Activated CD8-positive, alpha-beta memory T cell treated with anti-CD3 and anti-CD28 coated beads, Interleukin-2, amount 10 ng/mL, durations not matched to agents 7 days and 5 days (primary cell): Measurements from ENCODE around the gene TMPRSS12. TPM values are rescaled to one million over a fixed set of nuclear protein-coding genes. Genes with fewer than 3 reads are reported as not detected.
"Not testable (repeated sequence)": the region's sequence is repeated elsewhere in the genome, so short reads cannot be mapped to it uniquely, and the experiment has no call there.

ENCODE experiments used
- ATAC-seq: fragments of 150-1000 bp; cut with Tn5 transposase; one replicate; pipeline ENCODE4 v1.10.0; 2021; ENCODE audit warnings: moderate library complexity
- CTCF ChIA-PET: fragments of 350-600 bp; sonication (Branson Sonifier 250); formaldehyde crosslinking; loops from one replicate; lab custom pipeline; 2021; ENCODE audit warnings: antibody characterized with exemption; lab: Charles Lee
- DNase-seq: peaks from one replicate; pipeline ENCODE4 v3.0.0-alpha.2; 2020
- H3K27ac Mint-ChIP-seq: one replicate; pipeline ENCODE4 v1.8.0; 2021; ENCODE audit warnings: mild to moderate bottlenecking, mixed read lengths
- H3K27me3 Mint-ChIP-seq: one replicate; pipeline ENCODE4 v1.8.0; 2021; ENCODE audit warnings: mixed read lengths
- H3K36me3 Mint-ChIP-seq: one replicate; pipeline ENCODE4 v1.8.0; 2021; ENCODE audit warnings: mild to moderate bottlenecking, mixed read lengths
- H3K4me1 Mint-ChIP-seq: one replicate; pipeline ENCODE4 v1.8.0; 2021; ENCODE audit warnings: mixed read lengths
- H3K4me3 Mint-ChIP-seq: one replicate; pipeline ENCODE4 v1.8.0; 2021; ENCODE audit warnings: mild to moderate bottlenecking, moderate library complexity, mixed read lengths
- H3K9me3 Mint-ChIP-seq: one replicate; pipeline ENCODE4 v1.8.0; 2022; ENCODE audit warnings: low read depth, mixed read lengths
- total RNA-seq, 2 experiments: library from RNA; stranded (reverse); gene quantifications; one replicate each; pipeline ENCODE4 v1.2.3, GENCODE V29; 2021

The TMPRSS12 gene
- total RNA-seq, 2 experiments from 2014 or later = not detected

DNA sequence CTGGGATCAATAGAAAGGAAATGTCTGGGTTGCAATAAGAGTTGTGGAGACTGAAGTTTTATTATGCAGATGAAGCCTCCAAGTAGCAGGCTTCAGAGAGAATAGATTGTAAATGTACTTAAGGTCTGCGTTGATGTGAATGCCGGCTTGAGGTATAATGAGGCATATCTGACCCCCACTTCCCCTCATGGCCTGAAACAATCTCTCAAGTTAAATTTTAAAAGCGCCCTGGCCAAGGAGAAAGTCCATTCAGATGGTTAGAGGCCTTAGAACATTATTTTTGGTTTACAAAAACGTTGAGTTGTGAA lies 81.4 kb downstream of the TMPRSS12 start:
- DNase-seq = no peak
- Mint-ChIP-seq H3K36me3 (peaks cover 1% of the 10 kb centered on the region), H3K27ac (peak overlapping the region; percentile 82), H3K4me1 (peaks cover 46% of the 10 kb centered on the region), H3K4me3 (peak overlapping the region; percentile 72), H3K27me3 (no peaks in the 10 kb centered on the region), H3K9me3 (no peaks in the 10 kb centered on the region)
- CTCF ChIA-PET = interaction anchor here (0.9 to 1.7 kb wide), 4 partner anchors 10 to 104 kb away, joined by 3 to 5 read pairs (median 3); partner anchors contain the start of gene SLC11A2
- ATAC-seq = peak; percentile 26

DNA sequence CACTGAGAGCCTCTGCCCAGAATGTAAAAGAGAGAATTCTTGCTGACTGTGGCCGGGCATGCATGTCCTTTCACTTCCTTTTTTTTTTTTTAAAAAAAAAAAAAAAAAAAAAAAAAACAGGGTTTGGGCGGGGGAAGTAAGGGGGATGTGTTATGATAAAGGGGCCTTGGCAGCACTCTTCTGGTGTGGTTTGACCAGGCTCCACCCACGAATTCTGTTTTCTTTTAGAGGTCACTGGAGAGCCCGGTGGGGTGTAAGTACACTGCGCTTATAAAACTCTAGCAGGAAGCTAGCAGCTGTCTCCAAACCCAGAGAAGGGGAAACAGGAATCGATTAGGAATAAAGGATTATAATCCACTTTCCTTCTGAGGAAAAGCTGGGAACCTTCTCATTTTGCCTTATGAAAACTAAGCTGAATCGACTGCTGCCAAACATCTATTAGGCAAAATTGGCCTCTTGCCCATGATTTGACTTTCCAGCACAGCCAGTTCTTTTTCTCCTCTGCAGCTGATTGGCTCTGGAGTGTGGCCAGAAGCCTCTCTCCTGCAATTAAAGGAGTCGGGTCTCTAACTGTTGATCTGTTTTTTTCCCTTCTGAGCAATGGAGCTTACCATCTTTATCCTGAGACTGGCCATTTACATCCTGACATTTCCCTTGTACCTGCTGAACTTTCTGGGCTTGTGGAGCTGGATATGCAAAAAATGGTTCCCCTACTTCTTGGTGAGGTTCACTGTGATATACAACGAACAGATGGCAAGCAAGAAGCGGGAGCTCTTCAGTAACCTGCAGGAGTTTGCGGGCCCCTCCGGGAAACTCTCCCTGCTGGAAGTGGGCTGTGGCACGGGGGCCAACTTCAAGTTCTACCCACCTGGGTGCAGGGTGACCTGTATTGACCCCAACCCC lies 82.0 kb downstream of the TMPRSS12 start:
- Mint-ChIP-seq H3K27me3 (no peaks in the 10 kb centered on the region), H3K36me3 (peaks cover 1% of the 10 kb centered on the region), H3K9me3 (no peaks in the 10 kb centered on the region), H3K4me1 (peaks cover 44% of the 10 kb centered on the region), H3K27ac (peak overlapping the region; percentile 82), H3K4me3 (peak overlapping the region; percentile 72)
- ATAC-seq (peak; percentile 94), DNase-seq (peak; percentile 81)
- CTCF ChIA-PET = interaction anchor here (1.1 to 1.7 kb wide), 6 partner anchors 10 to 417 kb away, joined by 3 to 7 read pairs (median 5); no protein-coding TSS in a partner anchor

DNA sequence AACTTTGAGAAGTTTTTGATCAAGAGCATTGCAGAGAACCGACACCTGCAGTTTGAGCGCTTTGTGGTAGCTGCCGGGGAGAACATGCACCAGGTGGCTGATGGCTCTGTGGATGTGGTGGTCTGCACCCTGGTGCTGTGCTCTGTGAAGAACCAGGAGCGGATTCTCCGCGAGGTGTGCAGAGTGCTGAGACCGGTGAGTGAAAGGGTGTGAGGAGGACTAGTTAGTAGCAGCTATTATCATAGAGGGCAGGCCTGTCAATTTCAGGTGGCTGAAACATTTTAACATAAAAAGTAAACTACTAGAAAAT lies 82.6 kb downstream of the TMPRSS12 start:
- Mint-ChIP-seq H3K27ac (peak overlapping the region; percentile 82), H3K4me1 (peaks cover 44% of the 10 kb centered on the region), H3K4me3 (peak overlapping the region; percentile 72), H3K36me3 (peaks cover 3% of the 10 kb centered on the region), H3K27me3 (no peaks in the 10 kb centered on the region), H3K9me3 (no peaks in the 10 kb centered on the region)
- CTCF ChIA-PET = interaction anchor here (1.4 to 1.7 kb wide), 4 partner anchors 100 to 416 kb away, joined by 4 to 7 read pairs (median 6); no protein-coding TSS in a partner anchor
- peak; percentile 43 for DNase-seq
- peak; percentile 28 for ATAC-seq

DNA sequence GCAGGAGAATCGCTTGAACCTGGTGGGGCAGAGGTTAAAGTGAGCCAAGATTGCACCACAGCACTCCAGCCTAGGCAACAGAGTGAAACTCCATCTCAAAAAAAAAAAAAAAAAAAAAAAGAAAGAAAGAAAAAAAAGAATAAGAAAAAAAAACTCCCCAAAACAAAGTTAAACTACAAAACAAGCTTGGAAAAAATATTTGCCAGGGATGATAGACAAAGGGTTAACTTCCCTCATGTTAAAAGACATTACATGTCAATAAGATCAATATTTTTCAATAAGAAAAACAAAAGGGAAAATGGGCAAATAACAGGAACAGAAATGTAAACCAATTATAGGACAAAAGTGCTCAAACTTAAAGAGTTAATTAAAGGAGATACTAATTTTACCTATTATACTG lies 83.2 kb downstream of the TMPRSS12 start:
- no peak for ATAC-seq
- Mint-ChIP-seq H3K27me3 (no peaks in the 10 kb centered on the region), H3K4me3 (peak overlapping the region; percentile 39), H3K9me3 (no peaks in the 10 kb centered on the region), H3K4me1 (peaks cover 44% of the 10 kb centered on the region), H3K36me3 (peaks cover 7% of the 10 kb centered on the region), H3K27ac (no peak overlapping the region)
- no peak for DNase-seq
- CTCF ChIA-PET = interaction anchor here (0.7 to 1.7 kb wide), 5 partner anchors 12 to 415 kb away, joined by 4 to 7 read pairs (median 5); no protein-coding TSS in a partner anchor

DNA sequence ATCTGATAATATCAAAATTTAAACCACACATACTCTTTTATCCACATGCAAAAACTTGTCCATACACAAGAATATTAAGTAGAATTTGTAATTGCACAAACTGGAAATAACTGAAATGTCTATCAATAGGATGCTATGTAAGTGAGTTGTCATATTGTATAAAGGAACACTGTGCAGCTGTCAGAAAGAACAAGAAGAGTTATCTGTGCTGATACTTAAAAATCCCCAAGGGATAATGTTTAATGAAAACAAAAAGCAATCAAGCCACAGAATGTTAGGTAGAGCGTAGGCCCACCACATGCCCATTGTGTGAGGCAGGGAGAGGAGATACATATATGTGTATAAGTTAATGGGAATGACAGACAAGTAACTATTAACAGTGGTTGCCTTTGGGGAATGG lies 83.7 kb downstream of the TMPRSS12 start:
- DNase-seq (no peak), ATAC-seq (no peak)
- Mint-ChIP-seq H3K36me3 (peaks cover 8% of the 10 kb centered on the region), H3K9me3 (no peaks in the 10 kb centered on the region), H3K4me3 (peak overlapping the region; percentile 39), H3K4me1 (peaks cover 44% of the 10 kb centered on the region), H3K27me3 (no peaks in the 10 kb centered on the region), H3K27ac (no peak overlapping the region)
- CTCF ChIA-PET = interaction anchor here (0.7 to 1.7 kb wide), 4 partner anchors 13 to 161 kb away, joined by 4 to 7 read pairs (median 4); no protein-coding TSS in a partner anchor

DNA sequence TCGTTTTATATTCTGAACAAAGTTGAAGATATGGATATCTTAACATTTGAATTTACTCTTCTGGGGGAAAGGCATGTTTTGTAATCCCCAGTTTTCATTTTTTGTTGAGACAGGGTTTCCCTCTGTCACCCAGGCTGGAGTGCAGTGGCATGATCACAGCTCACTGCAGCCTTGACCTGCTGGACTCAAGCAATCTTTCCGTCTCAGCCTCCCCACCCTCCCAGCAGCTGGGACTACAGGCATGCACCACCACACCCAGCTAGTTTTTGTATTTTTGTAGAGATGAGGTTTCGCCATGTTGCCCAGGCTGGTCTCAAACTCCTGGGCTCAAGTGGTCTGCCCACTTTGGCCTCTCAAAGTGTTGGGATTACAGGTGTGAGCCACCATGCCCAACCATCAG lies 84.2 kb downstream of the TMPRSS12 start:
- H3K4me1 Mint-ChIP-seq = peaks cover 44% of the 10 kb centered on the region
- H3K4me3 Mint-ChIP-seq = peak overlapping the region; percentile 35
- H3K27me3 Mint-ChIP-seq, H3K9me3 Mint-ChIP-seq, DNase-seq, ATAC-seq, H3K27ac Mint-ChIP-seq: not testable (repeated sequence)
- H3K36me3 Mint-ChIP-seq = peaks cover 11% of the 10 kb centered on the region
- CTCF ChIA-PET = interaction anchor here (1.2 kb wide), 1 partner anchor 162 kb away, joined by 4 read pairs; no protein-coding TSS in a partner anchor

DNA sequence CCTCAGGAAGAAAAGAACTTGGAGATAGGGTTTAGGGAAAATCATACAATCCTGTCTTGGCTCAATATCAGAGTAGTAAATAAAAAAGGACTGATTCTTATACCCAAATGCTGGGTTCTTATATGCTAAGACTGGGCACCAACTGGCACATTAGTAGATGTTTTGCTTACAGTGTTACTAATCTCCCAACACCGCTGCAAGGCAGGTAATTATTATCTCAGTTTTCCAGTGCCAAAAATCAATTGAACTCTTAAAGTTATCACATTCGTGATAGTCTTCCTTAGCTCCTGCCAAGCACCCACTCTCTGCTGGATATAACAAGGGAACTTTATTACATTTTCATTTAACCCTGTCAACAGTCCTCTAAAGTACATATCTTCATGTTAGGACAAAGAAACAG lies 84.6 kb downstream of the TMPRSS12 start:
- Mint-ChIP-seq H3K36me3 (peaks cover 11% of the 10 kb centered on the region), H3K4me1 (peaks cover 43% of the 10 kb centered on the region), H3K4me3 (peak overlapping the region; percentile 35), H3K27ac (no peak overlapping the region), H3K9me3 (no peaks in the 10 kb centered on the region), H3K27me3 (no peaks in the 10 kb centered on the region)
- CTCF ChIA-PET = interaction anchor here (1.2 kb wide), 1 partner anchor 162 kb away, joined by 4 read pairs; no protein-coding TSS in a partner anchor
- DNase-seq (no peak), ATAC-seq (no peak)

DNA sequence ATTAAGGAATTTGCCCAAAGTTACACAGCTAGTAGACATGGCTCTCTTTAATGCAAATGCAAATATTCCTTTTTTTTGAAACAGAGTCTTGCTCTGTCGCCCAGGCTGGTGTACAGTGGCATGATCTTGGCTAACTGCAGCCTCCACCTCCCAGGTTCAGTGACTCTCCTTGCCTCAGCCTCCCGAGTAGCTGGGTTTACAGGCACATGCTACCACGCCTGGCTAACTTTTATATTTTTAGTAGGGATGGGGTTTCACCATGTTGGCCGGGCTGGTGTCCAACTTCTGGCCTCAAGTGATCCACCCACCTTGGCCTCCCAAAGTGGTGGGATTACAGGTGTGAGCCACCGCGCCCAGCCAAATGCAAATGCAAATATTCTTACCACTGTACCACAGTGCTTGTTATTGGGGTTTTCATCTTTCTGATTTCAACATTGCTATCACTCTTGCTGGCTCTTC lies 85.1 kb downstream of the TMPRSS12 start:
- CTCF ChIA-PET = interaction anchor here (1.2 kb wide), 1 partner anchor 163 kb away, joined by 4 read pairs; no protein-coding TSS in a partner anchor
- H3K9me3 Mint-ChIP-seq = no peaks in the 10 kb centered on the region
- H3K4me3 Mint-ChIP-seq = peak overlapping the region; percentile 35
- peaks cover 41% of the 10 kb centered on the region for H3K4me1 Mint-ChIP-seq
- no peak for DNase-seq
- no peak overlapping the region for H3K27ac Mint-ChIP-seq
- H3K36me3 Mint-ChIP-seq = peaks cover 11% of the 10 kb centered on the region
- no peaks in the 10 kb centered on the region for H3K27me3 Mint-ChIP-seq
- no peak for ATAC-seq

DNA sequence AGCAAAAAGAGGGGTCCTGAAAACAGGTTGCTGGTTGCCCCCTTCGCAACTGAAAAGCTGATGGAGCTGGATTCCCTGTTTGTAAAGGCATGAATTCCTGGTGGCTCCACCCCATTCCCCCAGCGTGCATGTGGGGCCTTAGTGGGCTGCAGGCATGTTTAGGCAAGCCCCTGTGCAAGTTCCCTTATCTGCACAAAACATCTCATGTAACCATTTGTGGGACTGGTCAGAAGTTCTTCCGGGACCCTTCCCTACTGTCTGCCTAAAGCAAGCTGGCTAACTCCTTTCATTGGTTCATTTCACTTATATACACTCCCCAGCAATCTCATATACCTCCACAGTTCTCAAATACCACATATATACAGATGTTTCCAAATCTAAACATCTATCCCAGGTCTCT lies 85.7 kb downstream of the TMPRSS12 start:
- CTCF ChIA-PET = no interaction called here
- ATAC-seq = no peak
- Mint-ChIP-seq H3K27ac (peak overlapping the region; percentile 4), H3K4me1 (peaks cover 38% of the 10 kb centered on the region), H3K36me3 (peaks cover 11% of the 10 kb centered on the region), H3K27me3 (no peaks in the 10 kb centered on the region), H3K4me3 (no peak overlapping the region), H3K9me3 (no peaks in the 10 kb centered on the region)
- DNase-seq = no peak

DNA sequence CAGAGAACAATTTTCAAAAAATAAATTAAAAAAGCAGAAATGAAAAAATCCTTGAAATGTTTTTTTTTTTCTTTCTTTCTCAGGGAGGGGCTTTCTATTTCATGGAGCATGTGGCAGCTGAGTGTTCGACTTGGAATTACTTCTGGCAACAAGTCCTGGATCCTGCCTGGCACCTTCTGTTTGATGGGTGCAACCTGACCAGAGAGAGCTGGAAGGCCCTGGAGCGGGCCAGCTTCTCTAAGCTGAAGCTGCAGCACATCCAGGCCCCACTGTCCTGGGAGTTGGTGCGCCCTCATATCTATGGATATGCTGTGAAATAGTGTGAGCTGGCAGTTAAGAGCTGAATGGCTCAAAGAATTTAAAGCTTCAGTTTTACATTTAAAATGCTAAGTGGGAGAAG lies 87.1 kb downstream of the TMPRSS12 start:
- H3K4me1 Mint-ChIP-seq = peaks cover 24% of the 10 kb centered on the region
- DNase-seq (no peak), ATAC-seq (no peak)
- CTCF ChIA-PET = interaction anchor here (1.4 kb wide), 1 partner anchor 165 kb away, joined by 3 read pairs; no protein-coding TSS in a partner anchor
- no peaks in the 10 kb centered on the region for H3K9me3 Mint-ChIP-seq
- no peaks in the 10 kb centered on the region for H3K27me3 Mint-ChIP-seq
- peaks cover 11% of the 10 kb centered on the region for H3K36me3 Mint-ChIP-seq
- no peak overlapping the region for H3K27ac Mint-ChIP-seq
- no peak overlapping the region for H3K4me3 Mint-ChIP-seq

DNA sequence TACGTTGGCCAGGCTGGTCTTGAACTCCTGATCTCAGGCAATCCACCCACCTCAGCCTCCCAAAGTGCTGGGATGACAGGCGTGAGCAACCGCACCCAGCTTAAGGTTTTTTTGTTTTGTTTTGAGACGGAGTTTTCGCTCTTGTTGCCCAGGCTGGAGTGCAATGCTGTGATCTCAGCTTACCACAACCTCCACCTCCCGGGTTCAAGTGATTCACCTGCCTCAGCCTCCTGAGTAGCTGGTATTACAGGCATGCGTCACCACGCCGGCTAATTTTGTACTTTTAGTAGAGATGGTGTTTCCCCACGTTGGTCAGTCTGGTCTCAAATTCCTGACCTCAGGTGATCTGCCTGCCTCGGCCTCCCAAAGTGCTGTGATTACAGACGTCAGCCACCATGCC lies 87.8 kb downstream of the TMPRSS12 start:
- H3K27me3 Mint-ChIP-seq, H3K27ac Mint-ChIP-seq, H3K9me3 Mint-ChIP-seq, H3K4me3 Mint-ChIP-seq, DNase-seq, ATAC-seq: not testable (repeated sequence)
- CTCF ChIA-PET = interaction anchor here (0.8 to 1.4 kb wide), 2 partner anchors 17 to 165 kb away, joined by 3 read pairs; no protein-coding TSS in a partner anchor
- H3K4me1 Mint-ChIP-seq = peaks cover 18% of the 10 kb centered on the region
- H3K36me3 Mint-ChIP-seq = peaks cover 11% of the 10 kb centered on the region

DNA sequence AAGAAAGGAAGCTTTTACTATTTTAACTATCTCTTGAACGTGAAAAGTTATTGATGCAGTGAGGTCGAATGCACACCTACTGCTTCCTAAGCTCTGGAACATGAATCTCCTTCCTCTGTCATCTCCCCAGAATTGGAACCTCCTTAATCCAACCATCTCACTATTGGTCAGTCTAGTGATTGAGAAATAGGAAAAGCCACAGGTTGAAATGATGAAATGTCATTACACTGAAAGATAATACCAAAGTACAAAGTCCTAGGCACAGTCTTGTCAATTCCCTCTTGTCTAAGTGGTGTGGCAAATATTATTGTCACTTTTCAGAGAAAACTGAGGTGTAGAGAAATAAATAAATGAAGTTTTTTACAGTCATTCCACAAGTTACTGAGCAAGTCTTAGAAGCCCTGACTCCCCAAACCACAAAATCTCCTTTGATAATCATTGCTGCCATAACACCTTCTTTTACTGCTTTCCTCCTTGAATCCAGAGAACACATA lies 90.1 kb downstream of the TMPRSS12 start:
- Mint-ChIP-seq H3K9me3 (peaks cover 7% of the 10 kb centered on the region), H3K4me3 (no peak overlapping the region), H3K27ac (no peak overlapping the region), H3K27me3 (no peaks in the 10 kb centered on the region), H3K36me3 (peaks cover 15% of the 10 kb centered on the region), H3K4me1 (peaks cover 8% of the 10 kb centered on the region)
- DNase-seq = no peak
- no peak for ATAC-seq
- CTCF ChIA-PET = interaction anchor here (0.6 kb wide), 1 partner anchor 94 kb away, joined by 3 read pairs; no protein-coding TSS in a partner anchor

DNA sequence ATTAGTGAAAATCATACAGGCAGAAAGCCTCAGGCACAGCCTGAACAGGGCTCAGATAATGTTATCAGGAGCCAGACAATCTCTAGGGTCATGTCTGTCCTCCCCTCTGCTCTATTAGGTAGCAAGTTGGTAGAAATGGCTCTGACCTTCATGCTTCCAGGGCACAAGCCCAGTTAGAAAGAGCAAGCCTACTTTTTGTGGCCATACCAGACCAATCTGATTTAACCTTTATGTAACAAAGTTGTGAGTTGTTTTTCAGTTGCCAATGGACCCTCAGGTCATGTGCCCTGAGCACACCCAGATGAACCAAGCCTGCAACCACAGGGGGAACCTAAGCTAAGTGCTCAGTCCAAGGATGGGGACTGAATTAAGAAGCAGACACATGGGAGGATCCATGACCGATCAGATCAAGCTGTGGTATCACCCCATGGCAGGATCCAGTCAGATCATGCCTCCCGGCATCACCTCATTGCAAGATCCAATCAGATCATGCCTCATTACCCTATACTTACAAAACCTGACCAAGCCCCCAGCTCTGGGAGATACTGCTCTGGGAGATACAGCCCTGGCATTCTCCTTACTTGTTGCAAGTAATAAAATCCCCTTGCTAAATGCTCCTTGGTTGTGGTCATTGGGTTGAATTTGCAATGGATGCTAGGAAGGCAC lies 90.9 kb downstream of the TMPRSS12 start:
- Mint-ChIP-seq H3K4me3 (no peak overlapping the region), H3K4me1 (peaks cover 3% of the 10 kb centered on the region), H3K36me3 (peaks cover 17% of the 10 kb centered on the region), H3K9me3 (peaks cover 7% of the 10 kb centered on the region), H3K27ac (no peak overlapping the region), H3K27me3 (no peaks in the 10 kb centered on the region)
- DNase-seq (no peak), ATAC-seq (no peak)
- CTCF ChIA-PET = no interaction called here
